ENCODE measurements around the gene BLOC1S5.

- TF ChIP-seq CTCF (conservative IDR thresholded peaks at IDR 0.05; ENCODE audit: low read length) (no peak), EZH2phosphoT487 (IDR thresholded peaks at IDR 0.05; ENCODE audit: borderline replicate concordance, low read depth, low read length) (no peak)
These were observed 49.0 kb upstream of the BLOC1S5 start for GRCh38 chr6:8113131-8113654.

Measured in OCI-LY7 (cell line).